Keratinocyte (primary cell): ENCODE data around the gene DRD2. TPM values are rescaled to one million over a fixed set of nuclear protein-coding genes. Genes with fewer than 3 reads are reported as not detected.

Experiments
- DNase-seq: peaks from one replicate; pipeline ENCODE4 v3.0.0-alpha.2; 2011; ENCODE audit warnings: low read depth, missing footprints, low spot score
- FAIRE-seq: peaks from 2 replicates; lab custom pipeline; 2011; peaks lifted over from hg19 to GRCh38; lab: Jason Lieb, UNC
- H2AFZ ChIP-seq: 2 replicates; pipeline ENCODE4 v1.6.0; 2012; ENCODE audit warnings: low read length, control low read depth, inconsistent platforms; ENCODE audit not compliant: control insufficient read depth
- H3K27ac ChIP-seq: 2 replicates; pipeline ENCODE4 v1.5.1; 2011; ENCODE audit warnings: low read length; ENCODE audit not compliant: control insufficient read depth, insufficient read depth
- H3K27me3 ChIP-seq: 3 replicates; pipeline ENCODE4 v1.6.0; 2011; ENCODE audit warnings: low read length; ENCODE audit not compliant: control insufficient read depth, insufficient read depth; ENCODE audit errors: extremely low read depth
- H3K36me3 ChIP-seq, 2 experiments: 2 replicates in 1 of 2; 3 replicates in 1 of 2; pipeline ENCODE4 v1.5.1; 2011; ENCODE audit warnings: low read length in 2 of 2, mild to moderate bottlenecking in 1 of 2; ENCODE audit not compliant: control insufficient read depth in 2 of 2, insufficient read depth in 2 of 2; ENCODE audit errors: extremely low read depth in 1 of 2
- H3K4me1 ChIP-seq: 3 replicates; pipeline ENCODE4 v1.5.1; 2011; ENCODE audit warnings: low read length; ENCODE audit not compliant: control insufficient read depth, insufficient read depth; ENCODE audit errors: extremely low read depth
- H3K4me2 ChIP-seq: 3 replicates; pipeline ENCODE4 v1.6.0; 2011; ENCODE audit warnings: low read depth, low read length; ENCODE audit not compliant: control insufficient read depth, insufficient read depth; ENCODE audit errors: extremely low read depth
- H3K4me3 ChIP-seq, 3 experiments: fragments of 200-600 bp in 1 of 3; sonication (generic) in 1 of 3; 2 replicates in 2 of 3; 3 replicates in 1 of 3; pipeline ENCODE4 v1.5.1; 2011 to 2016; ENCODE audit warnings: low read length in 3 of 3, mild to moderate bottlenecking in 3 of 3, control low read depth in 2 of 3, inconsistent platforms in 1 of 3, low read depth in 1 of 3, mixed read lengths in 1 of 3, mixed run types in 1 of 3, moderate library complexity in 1 of 3; ENCODE audit not compliant: control insufficient read depth in 2 of 3, insufficient read depth in 2 of 3; ENCODE audit errors: extremely low read depth in 1 of 3
- H3K79me2 ChIP-seq: 2 replicates; pipeline ENCODE4 v1.6.0; 2012; ENCODE audit warnings: low read length; ENCODE audit not compliant: control insufficient read depth, insufficient read depth
- H3K9ac ChIP-seq: 3 replicates; pipeline ENCODE4 v1.6.0; 2011; ENCODE audit warnings: low read length; ENCODE audit not compliant: control insufficient read depth, insufficient read depth; ENCODE audit errors: extremely low read depth
- H3K9me1 ChIP-seq: 3 replicates; pipeline ENCODE4 v1.6.0; 2011; ENCODE audit warnings: low read length; ENCODE audit not compliant: control insufficient read depth, insufficient read depth; ENCODE audit errors: extremely low read depth
- H3K9me3 ChIP-seq: 2 replicates; pipeline ENCODE4 v1.5.1; 2012; ENCODE audit warnings: low read depth, low read length; ENCODE audit not compliant: control insufficient read depth
- H4K20me1 ChIP-seq: 3 replicates; pipeline ENCODE4 v1.6.0; 2011; ENCODE audit warnings: low read length; ENCODE audit not compliant: control insufficient read depth, insufficient read depth; ENCODE audit errors: extremely low read depth
- EZH2 ChIP-seq: IDR thresholded peaks from one replicate; pipeline ENCODE4 v1.6.1; 2012; ENCODE audit warnings: inconsistent platforms, mild to moderate bottlenecking, low read length, moderate library complexity
- dilution Hi-C: fragments of 300-500 bp; cut with MboI; formaldehyde crosslinking; loops from one replicate; pipeline ENCODE4 v1.7.0; 2020; ENCODE audit warnings: low sequenced_read_pairs; ENCODE audit not compliant: extremely low pct_ligation_motif_present
- polyA plus RNA-seq, 5 experiments: library from polyadenylated mRNA; depleted of rRNA in 3 of 5; stranded (reverse) in 3 of 5; stranded (forward) in 1 of 5; unstranded in 1 of 5; fragments of >200 nt; gene quantifications; 1 replicate in 1 of 5; 2 replicates in 3 of 5; 3 replicates in 1 of 5; pipeline versions ENCODE4 v1.2.1 to v1.2.3, GENCODE V29; 2011 to 2012; ENCODE audit warnings: missing spikeins in 2 of 5, low read depth in 1 of 5, low replicate concordance in 1 of 5
- TF ChIP-seq, protein P1 (sequence below), 3 experiments: IDR thresholded peaks in 1 of 3; conservative IDR thresholded peaks in 1 of 3; optimal IDR thresholded peaks in 1 of 3; 2 replicates in 2 of 3; 3 replicates in 1 of 3; pipeline versions ENCODE3 to v1.5.1; 2011; ENCODE audit warnings: low read length in 3 of 3, mild to moderate bottlenecking in 3 of 3, moderate library complexity in 2 of 3, control low read depth in 1 of 3, inconsistent platforms in 1 of 3; ENCODE audit not compliant: insufficient read depth in 2 of 3; ENCODE audit errors: extremely low read depth in 1 of 3

Gene DRD2
- polyA plus RNA-seq, 1 donor (not counting 4 experiments of a cell fraction or from before 2014, with no cell fraction given): 0.26 TPM

DNA sequence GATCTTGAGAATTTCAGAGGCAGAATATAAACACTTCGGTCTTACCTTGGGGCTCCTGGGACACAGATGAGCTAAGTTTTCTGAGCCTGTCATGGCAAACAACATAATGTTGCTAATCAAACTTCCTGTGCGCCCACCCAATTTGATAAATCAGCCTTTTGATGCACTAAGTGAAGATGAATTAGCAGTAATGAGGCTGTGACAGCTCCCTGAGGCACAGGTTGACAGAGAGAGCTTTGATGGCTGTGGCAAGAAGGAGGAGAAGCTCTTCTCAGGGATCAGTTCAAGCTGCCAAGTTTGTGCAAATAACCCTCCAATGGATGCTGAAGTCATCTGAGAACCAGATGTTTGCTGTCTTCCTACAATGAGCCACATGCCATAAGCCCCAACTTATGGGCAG, 34.4 kb downstream of the DRD2 start:
- Histone ChIP-seq H3K9ac (no peak overlapping the region), H3K79me2 (no peaks in the 10 kb centered on the region), H3K4me3 (no peak overlapping the region), H3K4me1 (peaks cover 3% of the 10 kb centered on the region), H2AFZ (no peak overlapping the region), H3K9me1 (no peaks in the 10 kb centered on the region), H4K20me1 (no peaks in the 10 kb centered on the region), H3K9me3 (no peaks in the 10 kb centered on the region), H3K4me2 (no peak overlapping the region), H3K27ac (no peak overlapping the region), H3K27me3 (no peaks in the 10 kb centered on the region), H3K36me3 (no peaks in the 10 kb centered on the region)
- dilution Hi-C loops: no loop called here
- FAIRE-seq: no peak
- DNase-seq: no peak
- TF ChIP-seq, protein P1, sequence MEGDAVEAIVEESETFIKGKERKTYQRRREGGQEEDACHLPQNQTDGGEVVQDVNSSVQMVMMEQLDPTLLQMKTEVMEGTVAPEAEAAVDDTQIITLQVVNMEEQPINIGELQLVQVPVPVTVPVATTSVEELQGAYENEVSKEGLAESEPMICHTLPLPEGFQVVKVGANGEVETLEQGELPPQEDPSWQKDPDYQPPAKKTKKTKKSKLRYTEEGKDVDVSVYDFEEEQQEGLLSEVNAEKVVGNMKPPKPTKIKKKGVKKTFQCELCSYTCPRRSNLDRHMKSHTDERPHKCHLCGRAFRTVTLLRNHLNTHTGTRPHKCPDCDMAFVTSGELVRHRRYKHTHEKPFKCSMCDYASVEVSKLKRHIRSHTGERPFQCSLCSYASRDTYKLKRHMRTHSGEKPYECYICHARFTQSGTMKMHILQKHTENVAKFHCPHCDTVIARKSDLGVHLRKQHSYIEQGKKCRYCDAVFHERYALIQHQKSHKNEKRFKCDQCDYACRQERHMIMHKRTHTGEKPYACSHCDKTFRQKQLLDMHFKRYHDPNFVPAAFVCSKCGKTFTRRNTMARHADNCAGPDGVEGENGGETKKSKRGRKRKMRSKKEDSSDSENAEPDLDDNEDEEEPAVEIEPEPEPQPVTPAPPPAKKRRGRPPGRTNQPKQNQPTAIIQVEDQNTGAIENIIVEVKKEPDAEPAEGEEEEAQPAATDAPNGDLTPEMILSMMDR (optimal IDR thresholded peaks at IDR 0.05 in 1 of 3, IDR thresholded peaks at IDR 0.05 in 1 of 3, conservative IDR thresholded peaks at IDR 0.05 in 1 of 3; ENCODE audit: extremely low read depth in 1 of 3, insufficient read depth in 2 of 3, low read length in 3 of 3): no peak
- no peak for TF ChIP-seq EZH2

GRCh38 chr11:113436672-113437252, 38.4 kb downstream of the DRD2 start:
- Histone ChIP-seq H3K9ac (no peak overlapping the region), H3K36me3 (no peaks in the 10 kb centered on the region), H2AFZ (no peak overlapping the region), H3K27me3 (no peaks in the 10 kb centered on the region), H3K27ac (no peak overlapping the region), H3K9me3 (no peaks in the 10 kb centered on the region), H3K4me1 (no peaks in the 10 kb centered on the region), H3K4me2 (no peak overlapping the region), H3K79me2 (no peaks in the 10 kb centered on the region), H3K9me1 (no peaks in the 10 kb centered on the region), H4K20me1 (no peaks in the 10 kb centered on the region), H3K4me3 (no peak overlapping the region)
- TF ChIP-seq EZH2: no peak
- TF ChIP-seq, protein P1 (optimal IDR thresholded peaks at IDR 0.05 in 1 of 3, IDR thresholded peaks at IDR 0.05 in 1 of 3, conservative IDR thresholded peaks at IDR 0.05 in 1 of 3; ENCODE audit: extremely low read depth in 1 of 3, insufficient read depth in 2 of 3, low read length in 3 of 3): no peak
- FAIRE-seq (no peak), DNase-seq (no peak)
- dilution Hi-C loops: no loop called here
